ENCODE data around the gene SLC24A4.

DNA sequence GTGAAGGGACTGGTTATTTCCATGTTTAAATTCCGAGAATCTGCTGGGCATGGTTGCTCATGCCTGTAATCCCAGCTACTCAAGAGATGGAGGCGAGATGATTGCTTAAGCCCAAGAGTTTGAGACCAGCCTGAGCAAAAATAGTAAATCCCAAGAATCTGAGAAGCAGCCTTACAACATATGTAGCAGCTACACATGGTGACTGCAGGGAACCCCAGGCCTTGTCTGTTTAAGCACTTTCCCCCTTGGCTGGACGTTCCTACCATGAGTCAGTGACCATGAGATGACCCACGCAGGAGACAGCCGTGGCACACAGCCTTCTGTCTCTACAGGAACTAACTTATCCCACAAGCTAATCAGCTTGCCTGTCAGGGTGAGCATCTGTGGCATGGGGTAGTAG, 5.5 kb upstream of the SLC24A4 start:
- TF ChIP-seq, protein P1, sequence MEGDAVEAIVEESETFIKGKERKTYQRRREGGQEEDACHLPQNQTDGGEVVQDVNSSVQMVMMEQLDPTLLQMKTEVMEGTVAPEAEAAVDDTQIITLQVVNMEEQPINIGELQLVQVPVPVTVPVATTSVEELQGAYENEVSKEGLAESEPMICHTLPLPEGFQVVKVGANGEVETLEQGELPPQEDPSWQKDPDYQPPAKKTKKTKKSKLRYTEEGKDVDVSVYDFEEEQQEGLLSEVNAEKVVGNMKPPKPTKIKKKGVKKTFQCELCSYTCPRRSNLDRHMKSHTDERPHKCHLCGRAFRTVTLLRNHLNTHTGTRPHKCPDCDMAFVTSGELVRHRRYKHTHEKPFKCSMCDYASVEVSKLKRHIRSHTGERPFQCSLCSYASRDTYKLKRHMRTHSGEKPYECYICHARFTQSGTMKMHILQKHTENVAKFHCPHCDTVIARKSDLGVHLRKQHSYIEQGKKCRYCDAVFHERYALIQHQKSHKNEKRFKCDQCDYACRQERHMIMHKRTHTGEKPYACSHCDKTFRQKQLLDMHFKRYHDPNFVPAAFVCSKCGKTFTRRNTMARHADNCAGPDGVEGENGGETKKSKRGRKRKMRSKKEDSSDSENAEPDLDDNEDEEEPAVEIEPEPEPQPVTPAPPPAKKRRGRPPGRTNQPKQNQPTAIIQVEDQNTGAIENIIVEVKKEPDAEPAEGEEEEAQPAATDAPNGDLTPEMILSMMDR (IDR thresholded peaks at IDR 0.05; ENCODE audit: extremely low read depth in 1 of 2, insufficient read depth in 1 of 2, low read depth in 1 of 2, low read length in 2 of 2): no peak
- TF ChIP-seq POLR2AphosphoS5 (IDR thresholded peaks at IDR 0.05; ENCODE audit: insufficient read depth, low read depth, low read length) (no peak), POLR2A (IDR thresholded peaks at IDR 0.05; ENCODE audit: low read depth, low read length) (no peak), EZH2 (IDR thresholded peaks at IDR 0.05; ENCODE audit: borderline replicate concordance, low read depth, low read length, severe bottlenecking) (no peak), MYC (IDR thresholded peaks at IDR 0.05; ENCODE audit: low read depth, low read length) (no peak), JUN (IDR thresholded peaks at IDR 0.05; ENCODE audit: borderline replicate concordance, insufficient read depth, insufficient read length, low read depth) (no peak)
- TF ChIP-seq, protein P2, sequence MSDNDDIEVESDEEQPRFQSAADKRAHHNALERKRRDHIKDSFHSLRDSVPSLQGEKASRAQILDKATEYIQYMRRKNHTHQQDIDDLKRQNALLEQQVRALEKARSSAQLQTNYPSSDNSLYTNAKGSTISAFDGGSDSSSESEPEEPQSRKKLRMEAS (IDR thresholded peaks at IDR 0.05; ENCODE audit: insufficient read depth, insufficient read length): no peak

Measured in endothelial cell of umbilical vein (primary cell).